Activated CD4-positive, alpha-beta T cell treated with anti-CD3 and anti-CD28 coated beads, Interleukin-10, Interleukin-2, amounts not matched to agents 100 ng/mL and 50 ng/mL, durations not matched to agents 16 hours and 8 hours (primary cell): ENCODE measurements around the gene DDAH1.

Experiments
- DNase-seq: peaks from one replicate; pipeline ENCODE4 v3.0.0-alpha.2; 2020

Gene DDAH1

GRCh38 chr1:85386068-85386722 is 78.8 kb downstream of the DDAH1 start:
- DNase-seq: no peak

- DNase-seq: no peak
Measured at GRCh38 chr1:85379203-85380136, 85.5 kb downstream of the DDAH1 start.

GRCh38 chr1:85378534-85378933 is 86.4 kb downstream of the DDAH1 start:
- no peak for DNase-seq

GRCh38 chr1:85376356-85376755 is 88.6 kb downstream of the DDAH1 start:
- no peak for DNase-seq

GRCh38 chr1:85375493-85375892 is 89.5 kb downstream of the DDAH1 start:
- DNase-seq: no peak

GRCh38 chr1:85374160-85374559 is 90.8 kb downstream of the DDAH1 start:
- no peak for DNase-seq

- no peak for DNase-seq
Measured at GRCh38 chr1:85373378-85373708, 91.6 kb downstream of the DDAH1 start.

- DNase-seq: no peak
Measured at GRCh38 chr1:85372683-85373377, 92.1 kb downstream of the DDAH1 start.

GRCh38 chr1:85371021-85371420 is 93.9 kb downstream of the DDAH1 start:
- DNase-seq: no peak

- DNase-seq: no peak
Measured at GRCh38 chr1:85368073-85368770, 96.7 kb downstream of the DDAH1 start.

- DNase-seq: no peak
Measured at GRCh38 chr1:85366391-85367170, 98.4 kb downstream of the DDAH1 start.

- no peak for DNase-seq
Measured at GRCh38 chr1:85365851-85366250, 99.1 kb downstream of the DDAH1 start.

GRCh38 chr1:85363521-85363920 is 101.4 kb downstream of the DDAH1 start:
- no peak for DNase-seq

GRCh38 chr1:85363092-85363491 is 101.9 kb downstream of the DDAH1 start:
- no peak for DNase-seq

GRCh38 chr1:85361606-85362296 is 103.2 kb downstream of the DDAH1 start:
- DNase-seq: no peak

GRCh38 chr1:85360730-85361493 is 104.0 kb downstream of the DDAH1 start:
- no peak for DNase-seq

- DNase-seq: no peak
Measured at GRCh38 chr1:85359874-85360721, 104.9 kb downstream of the DDAH1 start.

GRCh38 chr1:85358702-85359438 is 106.1 kb downstream of the DDAH1 start:
- no peak for DNase-seq

GRCh38 chr1:85357817-85358216 is 107.1 kb downstream of the DDAH1 start:
- no peak for DNase-seq
